Kidney (tissue), 14 donors: ENCODE data around the gene ATP6V1A. TPM values are rescaled to one million over a fixed set of nuclear protein-coding genes. Genes with fewer than 3 reads are reported as not detected.

Experiments used
- DNase-seq, 5 donors: peaks; one replicate each; pipeline ENCODE4 v3.0.0-alpha.2; 2013 to 2020
- FAIRE-seq: peaks from 2 replicates; lab custom pipeline; 2012; peaks lifted over from hg19 to GRCh38; lab: Jason Lieb, UNC
- H3K27ac ChIP-seq, 2 donors: one replicate each; pipeline ENCODE4 v1.7.0; 2013; ENCODE audit warnings: low read depth in 2 of 2, low read length in 2 of 2, inconsistent platforms in 1 of 2
- H3K27me3 ChIP-seq: one replicate; pipeline ENCODE4 v1.7.1; 2013; ENCODE audit warnings: low read length, inconsistent platforms; ENCODE audit not compliant: control insufficient read depth, insufficient read depth
- H3K36me3 ChIP-seq, 3 donors: one replicate each; pipeline versions ENCODE4 v1.7.0 to v1.7.1; 2013; ENCODE audit warnings: low read length in 3 of 3, control low read depth in 1 of 3, inconsistent platforms in 1 of 3; ENCODE audit not compliant: insufficient read depth in 3 of 3, control insufficient read depth in 2 of 3
- H3K4me1 ChIP-seq, 3 donors: one replicate each; pipeline versions ENCODE4 v1.7.0 to v1.7.1; 2013; ENCODE audit warnings: low read length in 3 of 3, inconsistent platforms in 1 of 3, low read depth in 1 of 3; ENCODE audit not compliant: control insufficient read depth in 2 of 3, insufficient read depth in 2 of 3
- H3K4me3 ChIP-seq, 3 donors: one replicate each; pipeline versions ENCODE4 v1.7.0 to v1.8.1; 2013; ENCODE audit warnings: low read length in 3 of 3, control low read depth in 1 of 3, inconsistent platforms in 1 of 3
- H3K9ac ChIP-seq, 3 donors: one replicate each; pipeline versions ENCODE4 v1.7.0 to v1.7.1; 2013; ENCODE audit warnings: low read length in 3 of 3, control low read depth in 1 of 3, inconsistent platforms in 1 of 3
- H3K9me3 ChIP-seq, 3 donors: one replicate each; pipeline versions ENCODE4 v1.7.0 to v1.7.1; 2013; ENCODE audit warnings: low read length in 3 of 3, control low read depth in 1 of 3, inconsistent platforms in 1 of 3; ENCODE audit not compliant: control insufficient read depth in 2 of 3, insufficient read depth in 1 of 3
- CTCF ChIP-seq: IDR thresholded peaks from 3 replicates; pipeline ENCODE4 v1.5.1; 2012; ENCODE audit warnings: mild to moderate bottlenecking, moderate library complexity, borderline replicate concordance; ENCODE audit not compliant: insufficient read depth; ENCODE audit errors: extremely low read depth
- intact Hi-C: fragments of 100-400 bp; cut with DNase I; formaldehyde crosslinking; loops from one replicate; pipeline ENCODE4 v1.11.1; 2022
- polyA plus RNA-seq: library from polyadenylated mRNA; stranded (reverse); fragments of 350-450 nt; fragmentation: Illumina TruSeq; extraction: RNeasy Lipid Tissue Mini Kit (QIAGEN cat#74804); gene quantifications from one replicate; pipeline ENCODE4 v1.2.3, GENCODE V29; 2014; ENCODE audit warnings: low read depth, low replicate concordance; ENCODE audit not compliant: insufficient read depth
- total RNA-seq: library from RNA; stranded (reverse); fragmentation: NEBNext Ultra II Directional; extraction: Animal tissue kit (Norgen Biotek cat#: 25700); gene quantifications from one replicate; pipeline ENCODE4 v1.2.1, GENCODE V29; 2021
- donor health status: control.
- donor health status: control.
- donor health status: control.
- donor health status: control.
- donor health status: control.
- donor health status: DM: yes; HTN: yes; CAD: no.
- donor health status: Normal renal cell carcinoma (clear cell type).

ATP6V1A gene
- total and polyA plus RNA-seq, 2 donors from 2014 or later = 87.1 to 172 TPM

GRCh38 chr3:113804661-113805060 lies 57.8 kb downstream of the ATP6V1A start:
- Histone ChIP-seq H3K4me1 (peaks cover 0 to 4% (median 0%) of the 10 kb centered on the region in 3 donors), H3K27ac (peak overlapping the region; percentile 26 to 87), H3K9me3 (no peaks in the 10 kb centered on the region), H3K4me3 (peak overlapping the region in 2 of 3 donors; percentile 23 to 38), H3K36me3 (peaks cover 6 to 34% (median 8%) of the 10 kb centered on the region in 3 donors), H3K9ac (no peak overlapping the region), H3K27me3 (no peaks in the 10 kb centered on the region)
- FAIRE-seq = peak; percentile 76
- intact Hi-C loops = no loop called here
- no peak for TF ChIP-seq CTCF
- peak in 2 of 5 donors; percentile 36 to 53 for DNase-seq

- FAIRE-seq (no peak), DNase-seq (no peak)
- Histone ChIP-seq H3K4me3 (no peak overlapping the region), H3K4me1 (peaks cover 0 to 4% (median 0%) of the 10 kb centered on the region in 3 donors), H3K36me3 (peaks cover 6 to 29% (median 8%) of the 10 kb centered on the region in 3 donors), H3K9ac (no peak overlapping the region), H3K27ac (peak overlapping the region in 1 of 2 donors; percentile 14), H3K27me3 (no peaks in the 10 kb centered on the region), H3K9me3 (no peaks in the 10 kb centered on the region)
- TF ChIP-seq CTCF = no peak
- intact Hi-C loops = no loop called here
These were observed 58.4 kb downstream of the ATP6V1A start for GRCh38 chr3:113805249-113805648.

- no peak for FAIRE-seq
These were observed 66.0 kb downstream of the ATP6V1A start for GRCh38 chr3:113812854-113813253.

More at GRCh38 chr3:113812854-113813253, 66.0 kb downstream of the ATP6V1A start:
- H3K27ac ChIP-seq = no peak overlapping the region
- no peaks in the 10 kb centered on the region for H3K9me3 ChIP-seq
- DNase-seq = no peak
- H3K36me3 ChIP-seq = peaks cover 0 to 15% (median 11%) of the 10 kb centered on the region in 3 donors
- TF ChIP-seq CTCF = no peak
- no peak overlapping the region for H3K4me3 ChIP-seq
- no peaks in the 10 kb centered on the region for H3K4me1 ChIP-seq
- H3K9ac ChIP-seq = no peak overlapping the region
- intact Hi-C loops = no loop called here
- H3K27me3 ChIP-seq = no peaks in the 10 kb centered on the region
